Measurements from ENCODE around the gene PTEN.

The PTEN gene

DNA sequence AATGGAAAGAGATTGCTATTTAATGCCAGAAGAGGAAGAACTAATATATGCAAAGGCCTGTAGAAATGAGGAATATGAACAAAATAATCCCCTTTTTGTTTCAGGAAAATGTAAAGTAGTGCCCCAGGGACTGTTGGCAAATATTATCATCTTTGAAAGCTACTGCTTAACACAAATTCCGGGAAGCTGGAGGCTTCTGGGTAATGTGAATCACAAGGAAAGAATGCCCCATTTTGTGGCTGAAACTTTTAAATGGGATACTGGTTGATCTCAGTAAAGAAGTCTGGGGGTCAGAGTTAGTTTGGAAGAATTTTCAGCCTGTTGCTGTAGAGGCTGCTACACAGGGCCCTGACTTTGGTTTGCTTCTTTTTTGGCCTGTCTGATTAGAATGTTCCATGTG, 141.0 kb downstream of the PTEN start:
- TF ChIP-seq REST (IDR thresholded peaks at IDR 0.05; ENCODE audit: low read depth) (no peak), CEBPB (IDR thresholded peaks at IDR 0.05) (no peak), EGR1 (IDR thresholded peaks at IDR 0.05) (no peak), ZBTB7A (IDR thresholded peaks at IDR 0.05; ENCODE audit: low read depth) (no peak), FOXM1 (IDR thresholded peaks at IDR 0.05; ENCODE audit: borderline replicate concordance, low read depth) (no peak), EP300 (IDR thresholded peaks at IDR 0.05; ENCODE audit: borderline replicate concordance) (no peak), TEAD4 (IDR thresholded peaks at IDR 0.05) (no peak), MAX (IDR thresholded peaks at IDR 0.05) (no peak), YY1 (IDR thresholded peaks at IDR 0.05; ENCODE audit: low read depth) (no peak), NFIC (IDR thresholded peaks at IDR 0.05) (no peak), RAD21 (IDR thresholded peaks at IDR 0.05; ENCODE audit: low read depth) (no peak), USF1 (IDR thresholded peaks at IDR 0.05) (no peak), TAF1 (IDR thresholded peaks at IDR 0.05; ENCODE audit: low read depth) (no peak), CREB1 (IDR thresholded peaks at IDR 0.05; ENCODE audit: low read depth) (no peak), TCF12 (IDR thresholded peaks at IDR 0.05; ENCODE audit: low read depth) (no peak)

DNA sequence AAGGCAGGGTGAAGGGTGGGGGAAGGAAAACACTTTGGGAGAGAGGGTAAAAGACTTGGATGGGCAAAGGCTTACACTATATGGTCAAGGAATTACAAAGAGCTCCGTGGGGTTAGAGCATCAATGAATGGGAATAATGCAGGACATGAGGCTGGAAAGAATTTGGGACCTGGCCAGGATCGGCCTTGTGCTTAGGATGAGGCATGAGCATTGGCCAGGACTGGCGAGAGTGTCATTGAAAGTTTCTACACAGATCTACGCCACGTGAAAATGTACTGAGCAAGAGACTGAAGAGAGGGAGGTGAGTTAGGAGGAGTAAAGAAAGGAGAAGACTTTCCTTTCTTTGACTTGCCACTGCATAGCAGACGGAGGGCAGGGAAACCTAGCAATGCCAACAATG, 142.8 kb downstream of the PTEN start:
- TF ChIP-seq YY1 (IDR thresholded peaks at IDR 0.05; ENCODE audit: low read depth) (no peak), MAX (IDR thresholded peaks at IDR 0.05) (no peak)

- TF ChIP-seq FOXM1 (IDR thresholded peaks at IDR 0.05; ENCODE audit: borderline replicate concordance, low read depth) (no peak), TAF1 (IDR thresholded peaks at IDR 0.05; ENCODE audit: low read depth) (no peak), USF1 (IDR thresholded peaks at IDR 0.05) (peak; percentile 42), RAD21 (IDR thresholded peaks at IDR 0.05; ENCODE audit: low read depth) (no peak), YY1 (IDR thresholded peaks at IDR 0.05; ENCODE audit: low read depth) (no peak), EP300 (IDR thresholded peaks at IDR 0.05; ENCODE audit: borderline replicate concordance) (no peak), MAX (IDR thresholded peaks at IDR 0.05) (no peak)
Observed at GRCh38 chr10:88008866-88009470, 145.5 kb downstream of the PTEN start.

GRCh38 chr10:88012641-88013040, 149.2 kb downstream of the PTEN start:
- TF ChIP-seq CEBPB (IDR thresholded peaks at IDR 0.05) (no peak), EP300 (IDR thresholded peaks at IDR 0.05; ENCODE audit: borderline replicate concordance) (no peak), NFIC (IDR thresholded peaks at IDR 0.05) (no peak), REST (IDR thresholded peaks at IDR 0.05; ENCODE audit: low read depth) (no peak), CREB1 (IDR thresholded peaks at IDR 0.05; ENCODE audit: low read depth) (no peak), TCF12 (IDR thresholded peaks at IDR 0.05; ENCODE audit: low read depth) (no peak), TAF1 (IDR thresholded peaks at IDR 0.05; ENCODE audit: low read depth) (no peak), RAD21 (IDR thresholded peaks at IDR 0.05; ENCODE audit: low read depth) (no peak), MAX (IDR thresholded peaks at IDR 0.05) (no peak)

- TF ChIP-seq TCF12 (IDR thresholded peaks at IDR 0.05; ENCODE audit: low read depth) (no peak), NFIC (IDR thresholded peaks at IDR 0.05) (no peak), TEAD4 (IDR thresholded peaks at IDR 0.05) (no peak), USF1 (IDR thresholded peaks at IDR 0.05) (no peak), CEBPB (IDR thresholded peaks at IDR 0.05) (no peak), RAD21 (IDR thresholded peaks at IDR 0.05; ENCODE audit: low read depth) (no peak), EGR1 (IDR thresholded peaks at IDR 0.05) (no peak), CREB1 (IDR thresholded peaks at IDR 0.05; ENCODE audit: low read depth) (no peak), TAF1 (IDR thresholded peaks at IDR 0.05; ENCODE audit: low read depth) (no peak)
Observed at GRCh38 chr10:88017781-88018180, 154.4 kb downstream of the PTEN start.
